ENCODE data around the gene APOA5. TPM values are rescaled to one million over a fixed set of nuclear protein-coding genes. Genes with fewer than 3 reads are reported as not detected.

The APOA5 gene
- total RNA-seq, 1 donor from 2014 or later: not detected

DNA sequence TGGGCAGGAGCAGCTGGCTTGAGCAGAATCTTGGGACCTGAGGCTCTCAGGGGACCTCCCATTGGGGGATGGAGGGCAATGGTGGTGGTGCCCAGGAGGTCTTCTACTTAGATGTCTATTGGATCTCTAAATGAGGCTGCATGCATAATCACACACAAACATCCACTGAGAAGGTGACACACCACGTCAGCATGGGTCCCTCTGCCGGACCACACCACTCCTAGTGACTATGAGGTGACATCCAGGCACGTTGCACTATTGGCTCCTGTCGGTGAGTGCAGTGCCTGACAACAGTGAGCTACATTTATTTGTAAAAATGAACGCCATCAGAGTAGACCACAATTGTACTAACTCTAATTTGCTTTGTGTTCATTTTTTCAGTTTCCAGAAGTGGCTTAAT, 33.8 kb upstream of the APOA5 start:
- H3K9me3 ChIP-seq: no peaks in the 10 kb centered on the region
- no peaks in the 10 kb centered on the region for H3K36me3 ChIP-seq
- intact Hi-C loops (cut with DNase I): no loop called here
- no peak overlapping the region for H3K27ac ChIP-seq
- no peaks in the 10 kb centered on the region for H3K4me1 ChIP-seq
- DNase-seq (ENCODE audit: extremely low spot score in 2 of 2): no peak
- no peaks in the 10 kb centered on the region for H3K27me3 ChIP-seq
- no peak overlapping the region for H3K4me3 ChIP-seq
- TF ChIP-seq POLR2A (IDR thresholded peaks at IDR 0.05) (no peak), POLR2AphosphoS5 (IDR thresholded peaks at IDR 0.05; ENCODE audit: insufficient read depth in 1 of 2, low read depth in 1 of 2) (no peak)
- TF ChIP-seq, protein P1, sequence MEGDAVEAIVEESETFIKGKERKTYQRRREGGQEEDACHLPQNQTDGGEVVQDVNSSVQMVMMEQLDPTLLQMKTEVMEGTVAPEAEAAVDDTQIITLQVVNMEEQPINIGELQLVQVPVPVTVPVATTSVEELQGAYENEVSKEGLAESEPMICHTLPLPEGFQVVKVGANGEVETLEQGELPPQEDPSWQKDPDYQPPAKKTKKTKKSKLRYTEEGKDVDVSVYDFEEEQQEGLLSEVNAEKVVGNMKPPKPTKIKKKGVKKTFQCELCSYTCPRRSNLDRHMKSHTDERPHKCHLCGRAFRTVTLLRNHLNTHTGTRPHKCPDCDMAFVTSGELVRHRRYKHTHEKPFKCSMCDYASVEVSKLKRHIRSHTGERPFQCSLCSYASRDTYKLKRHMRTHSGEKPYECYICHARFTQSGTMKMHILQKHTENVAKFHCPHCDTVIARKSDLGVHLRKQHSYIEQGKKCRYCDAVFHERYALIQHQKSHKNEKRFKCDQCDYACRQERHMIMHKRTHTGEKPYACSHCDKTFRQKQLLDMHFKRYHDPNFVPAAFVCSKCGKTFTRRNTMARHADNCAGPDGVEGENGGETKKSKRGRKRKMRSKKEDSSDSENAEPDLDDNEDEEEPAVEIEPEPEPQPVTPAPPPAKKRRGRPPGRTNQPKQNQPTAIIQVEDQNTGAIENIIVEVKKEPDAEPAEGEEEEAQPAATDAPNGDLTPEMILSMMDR (IDR thresholded peaks at IDR 0.05): no peak

DNA sequence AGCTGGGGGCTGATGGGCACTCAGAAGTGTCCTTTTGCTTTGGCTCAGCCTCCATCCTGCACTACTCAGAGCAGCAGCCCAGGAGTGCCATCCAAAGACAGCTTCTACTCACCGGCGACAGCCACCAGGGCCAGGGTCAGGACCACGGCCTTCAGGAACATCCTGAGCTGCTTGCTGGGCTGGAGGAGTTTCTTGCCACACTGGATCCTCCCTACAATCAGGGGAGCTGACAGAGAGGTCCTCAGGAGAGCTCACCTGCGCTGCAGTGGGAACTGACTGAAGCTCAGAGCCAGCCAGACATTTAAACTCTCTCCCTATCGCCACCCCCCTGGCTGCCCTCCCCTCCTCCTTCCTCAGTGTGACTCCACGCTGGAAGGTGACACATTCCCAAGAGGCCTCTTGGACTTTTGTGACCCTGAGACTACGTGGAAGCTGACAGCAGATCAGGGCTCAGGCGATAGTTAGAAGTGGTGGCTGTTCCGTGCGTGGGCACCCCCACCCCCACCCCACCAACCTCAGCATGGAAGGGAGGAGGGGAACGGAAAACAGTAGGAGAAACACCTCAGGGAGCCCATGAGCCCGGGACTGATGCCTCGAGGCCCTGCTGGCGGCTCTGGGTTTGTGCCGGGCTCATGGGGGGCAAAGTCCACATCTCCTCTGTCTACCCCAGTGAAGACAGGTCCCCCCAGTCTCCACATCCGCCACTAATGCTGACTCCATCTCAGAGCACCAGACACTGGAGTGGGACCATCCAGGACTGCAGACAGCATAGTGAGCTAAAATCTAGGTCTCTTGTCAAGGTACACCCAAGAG, 31.6 kb upstream of the APOA5 start, which contains the start of gene APOA4:
TSS of gene APOA4 (minus strand) at position 274 of the 813 bp plus-strand sequence. CDS start at position 161, 113 bp downstream.
- no peaks in the 10 kb centered on the region for H3K36me3 ChIP-seq
- TF ChIP-seq POLR2A (IDR thresholded peaks at IDR 0.05) (no peak), POLR2AphosphoS5 (IDR thresholded peaks at IDR 0.05; ENCODE audit: insufficient read depth in 1 of 2, low read depth in 1 of 2) (no peak)
- TF ChIP-seq, protein P1 (IDR thresholded peaks at IDR 0.05): no peak
- H3K4me3 ChIP-seq: no peak within 1 kb of the TSS
- H3K27me3 ChIP-seq: no peaks in the 10 kb centered on the region
- no peaks in the 10 kb centered on the region for H3K4me1 ChIP-seq
- H3K27ac ChIP-seq: no peak within 1 kb of the TSS
- intact Hi-C loops (cut with DNase I): no loop called here
- DNase-seq (ENCODE audit: extremely low spot score in 2 of 2): peak in 1 of 2 donors; percentile 95
- H3K9me3 ChIP-seq: no peaks in the 10 kb centered on the region

DNA sequence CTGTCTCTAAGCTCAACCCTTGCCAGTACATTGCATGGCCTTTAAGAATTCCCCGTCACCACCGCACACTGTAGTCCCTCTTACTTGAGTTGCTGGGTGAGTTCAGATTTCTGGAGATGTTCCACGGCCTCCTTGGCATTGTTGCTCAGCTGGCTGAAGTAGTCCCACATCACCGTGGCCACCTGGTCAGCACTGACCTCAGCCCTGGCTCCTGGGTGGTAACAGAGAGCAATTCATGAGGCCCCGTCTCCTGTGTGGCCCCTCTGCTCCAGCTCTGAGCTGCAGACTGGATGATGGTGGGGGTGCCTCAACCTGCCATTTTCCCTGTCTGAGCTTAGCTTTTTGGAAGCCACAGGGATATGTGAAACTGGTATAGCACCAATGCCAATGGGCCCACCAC, 30.9 kb upstream of the APOA5 start:
- no peaks in the 10 kb centered on the region for H3K9me3 ChIP-seq
- intact Hi-C loops (cut with DNase I): no loop called here
- H3K4me3 ChIP-seq: no peak overlapping the region
- H3K27me3 ChIP-seq: no peaks in the 10 kb centered on the region
- DNase-seq (ENCODE audit: extremely low spot score in 2 of 2): no peak
- TF ChIP-seq, protein P1 (IDR thresholded peaks at IDR 0.05): no peak
- no peak for TF ChIP-seq POLR2AphosphoS5 (IDR thresholded peaks at IDR 0.05; ENCODE audit: insufficient read depth in 1 of 2, low read depth in 1 of 2)
- no peak for TF ChIP-seq POLR2A (IDR thresholded peaks at IDR 0.05)
- H3K36me3 ChIP-seq: no peaks in the 10 kb centered on the region
- H3K27ac ChIP-seq: no peak overlapping the region
- H3K4me1 ChIP-seq: no peaks in the 10 kb centered on the region

DNA sequence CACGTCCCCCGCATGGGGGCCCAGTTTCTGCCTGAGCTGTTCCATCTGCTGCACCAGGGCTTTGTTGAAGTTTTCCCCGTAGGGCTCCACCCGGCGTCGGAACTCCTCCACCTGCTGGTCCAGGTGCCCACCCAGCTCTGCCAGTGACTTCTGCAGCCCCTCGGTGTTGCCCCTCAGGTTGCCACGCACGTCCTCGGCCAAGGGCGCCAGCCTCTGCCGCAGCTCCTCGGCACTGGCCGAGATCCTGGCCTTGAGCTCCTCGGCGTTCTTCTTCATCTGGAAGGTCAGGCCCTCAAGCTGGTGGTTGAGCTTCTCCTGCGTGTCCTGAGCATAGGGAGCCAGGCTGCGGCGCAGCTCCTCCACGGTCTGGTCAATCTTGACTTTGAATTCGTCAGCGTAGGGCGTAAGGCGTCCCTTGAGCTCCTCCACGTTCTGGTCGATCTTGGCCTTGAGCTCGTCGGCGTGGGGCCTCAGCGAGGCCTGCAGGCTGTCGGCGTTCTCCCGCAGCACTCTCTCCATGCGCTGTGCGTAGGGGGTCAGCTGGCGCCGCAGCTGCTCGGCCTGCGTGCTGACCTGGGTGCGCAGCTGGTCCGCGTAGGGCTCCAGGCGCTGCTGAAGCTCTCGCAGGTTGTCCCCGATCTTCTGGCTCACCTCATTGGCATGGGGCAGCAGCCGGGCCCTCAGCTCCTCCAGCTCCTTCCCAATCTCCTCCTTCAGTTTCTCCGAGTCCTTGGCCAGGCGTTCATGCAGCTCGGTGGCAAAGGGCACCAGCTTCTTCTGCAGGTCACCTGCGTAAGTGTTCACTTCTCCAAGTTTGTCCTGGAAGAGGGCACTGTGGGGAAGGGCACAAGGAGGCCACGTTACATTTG, 29.6 kb upstream of the APOA5 start:
- no peak for DNase-seq (ENCODE audit: extremely low spot score in 2 of 2)
- no peaks in the 10 kb centered on the region for H3K36me3 ChIP-seq
- no peaks in the 10 kb centered on the region for H3K9me3 ChIP-seq
- no peaks in the 10 kb centered on the region for H3K27me3 ChIP-seq
- H3K27ac ChIP-seq: no peak overlapping the region
- no peak overlapping the region for H3K4me3 ChIP-seq
- TF ChIP-seq, protein P1 (IDR thresholded peaks at IDR 0.05): no peak
- no peak for TF ChIP-seq POLR2AphosphoS5 (IDR thresholded peaks at IDR 0.05; ENCODE audit: insufficient read depth in 1 of 2, low read depth in 1 of 2)
- no peak for TF ChIP-seq POLR2A (IDR thresholded peaks at IDR 0.05)
- no peaks in the 10 kb centered on the region for H3K4me1 ChIP-seq
- intact Hi-C loops (cut with DNase I): no loop called here

All from vagina (tissue), 2 donors.